Spleen (tissue), 7 donors: Measurements from ENCODE around the gene RFPL1.
A peak's percentile ranks its signal among the peaks of the same experiment; 100 is the strongest.

Experiments
- CTCF ChIP-seq, 11 experiments: fragments of 200-600 bp in 7 of 11; fragments of 450-650 bp in 4 of 11; sonication (generic) in 4 of 11; IDR thresholded peaks in 8 of 11; conservative IDR thresholded peaks in 3 of 11; 1 replicate in 7 of 11; 2 replicates in 4 of 11; pipeline versions ENCODE4 v1.4.0 to v1.8.0; 2016 to 2021; ENCODE audit warnings: antibody characterized with exemption in 11 of 11, inconsistent platforms in 4 of 11, mild to moderate bottlenecking in 1 of 11
- POLR2A ChIP-seq, 3 donors: fragments of 450-650 bp; IDR thresholded peaks; one replicate each; pipeline ENCODE4 v1.5.1; 2017; ENCODE audit warnings: antibody characterized with exemption in 3 of 3, mild to moderate bottlenecking in 1 of 3
- POLR2AphosphoS5 ChIP-seq, 3 donors: sonication (generic); formaldehyde crosslinking; IDR thresholded peaks; one replicate each; pipeline ENCODE4 v1.5.1; 2017; ENCODE audit warnings: antibody characterized with exemption in 3 of 3
- donor health status: DM: no; HTN: no; CAD: no; lungs with moderate emphysema.
- donor health status: DM: no; HTN: no; CAD: no.
- donor health status: DM: no; HTN: no; CAD: no.

DNA sequence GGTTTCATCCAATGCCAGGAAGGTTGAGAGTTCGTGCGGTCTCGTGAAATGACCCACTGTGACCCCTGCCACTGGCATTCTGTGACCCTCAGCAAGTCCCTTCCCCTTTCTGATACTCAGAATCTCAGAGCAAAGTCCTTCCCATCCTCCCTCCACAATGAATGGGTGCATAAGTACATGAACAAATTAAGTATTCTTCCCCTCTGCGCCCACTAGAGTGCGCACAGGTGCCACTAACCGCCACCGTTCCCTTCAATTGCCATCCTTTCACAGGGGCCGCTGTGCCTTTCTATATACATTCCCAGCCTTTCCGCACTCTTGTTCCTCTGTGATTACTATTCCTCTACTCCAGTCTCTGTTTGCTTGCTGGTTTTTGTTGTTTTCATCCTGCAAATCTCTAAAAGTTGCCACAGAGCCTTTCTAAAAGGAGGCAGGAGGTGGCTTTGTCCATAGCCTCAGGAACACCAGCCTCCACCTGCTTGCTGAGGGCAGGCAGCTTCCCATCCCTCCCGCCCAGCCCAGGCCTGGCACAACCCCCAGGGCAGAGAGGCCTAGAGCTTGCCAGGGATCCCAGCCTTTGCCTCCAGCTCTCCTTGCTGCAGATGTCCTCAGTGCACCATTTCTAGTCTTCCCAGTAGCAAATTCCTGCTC, 43.3 kb upstream of the RFPL1 start:
- TF ChIP-seq POLR2A (IDR thresholded peaks at IDR 0.05) (no peak), CTCF (IDR thresholded peaks at IDR 0.05 in 8 of 11, conservative IDR thresholded peaks at IDR 0.05 in 3 of 11) (peak; percentile 55 to 85 (median 77)), POLR2AphosphoS5 (IDR thresholded peaks at IDR 0.05) (peak in 1 of 3 donors; percentile 43)
